ENCODE measurements around the gene KNTC1.

The KNTC1 gene

DNA sequence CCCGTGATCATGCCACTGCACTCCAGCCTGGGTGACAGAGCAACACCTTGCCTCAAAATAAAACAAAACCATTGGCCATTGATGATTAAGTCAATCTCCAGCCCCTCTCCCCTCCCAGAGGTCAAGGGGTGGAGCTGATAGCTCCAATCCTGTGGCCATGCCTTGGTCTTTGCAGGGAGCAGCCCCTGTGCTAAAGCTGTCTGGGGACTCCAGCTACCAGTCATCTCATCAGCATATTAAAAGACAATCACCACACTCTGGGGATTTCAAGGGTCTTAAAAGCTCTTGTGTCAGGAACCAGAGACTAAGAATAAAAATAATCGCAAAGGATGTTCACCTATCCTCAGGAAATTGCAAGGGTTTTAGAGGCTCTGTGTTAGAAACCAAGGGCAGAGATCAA lies 145.5 kb downstream of the KNTC1 start:
- TF ChIP-seq GATA1 (IDR thresholded peaks at IDR 0.05; ENCODE audit: low read depth, low read length): no peak
- no peak for TF ChIP-seq POLR2A (IDR thresholded peaks at IDR 0.05; ENCODE audit: low read length)
- no peak for DNase-seq
